Parathyroid adenoma (tissue), 2 donors: ENCODE measurements around the gene PPME1.

Experiments used
- H2AFZ ChIP-seq: fragments of 300-600 bp; sonication (generic); one replicate; pipeline ENCODE4 v1.7.0; 2017; ENCODE audit warnings: antibody characterized with exemption, mild to moderate bottlenecking
- H3K27ac ChIP-seq: fragments of 300-600 bp; sonication (generic); one replicate; pipeline ENCODE4 v1.7.0; 2017
- H3K27me3 ChIP-seq: fragments of 300-600 bp; sonication (generic); one replicate; pipeline ENCODE4 v1.7.0; 2017; ENCODE audit warnings: low read length; ENCODE audit not compliant: control insufficient read depth, insufficient read depth
- H3K36me3 ChIP-seq: fragments of 300-600 bp; sonication (generic); one replicate; pipeline ENCODE4 v1.7.0; 2017; ENCODE audit warnings: low read length; ENCODE audit not compliant: control insufficient read depth, insufficient read depth
- H3K4me1 ChIP-seq: fragments of 300-600 bp; sonication (generic); one replicate; pipeline ENCODE4 v1.7.0; 2017; ENCODE audit warnings: control low read depth
- H3K4me2 ChIP-seq: fragments of 300-600 bp; sonication (generic); one replicate; pipeline ENCODE4 v1.7.0; 2017; ENCODE audit warnings: low read length
- H3K4me3 ChIP-seq: fragments of 300-600 bp; sonication (generic); one replicate; pipeline ENCODE4 v1.7.0; 2017; ENCODE audit warnings: low read depth, low read length
- H3K79me2 ChIP-seq: fragments of 300-600 bp; sonication (generic); one replicate; pipeline ENCODE4 v1.7.0; 2017; ENCODE audit warnings: control low read depth
- H3K9ac ChIP-seq: fragments of 300-600 bp; sonication (generic); one replicate; pipeline ENCODE4 v1.7.0; 2017; ENCODE audit warnings: mild to moderate bottlenecking
- H3K9me3 ChIP-seq: fragments of 300-600 bp; sonication (generic); one replicate; pipeline ENCODE4 v1.7.0; 2017; ENCODE audit warnings: low read length; ENCODE audit not compliant: control insufficient read depth
- TF ChIP-seq, protein P1 (sequence below): fragments of 300-600 bp; sonication (generic); IDR thresholded peaks from one replicate; pipeline ENCODE4 v1.7.0; 2017; ENCODE audit warnings: antibody characterized with exemption, mild to moderate bottlenecking
- donor health status: primary hyperparathyroidism.

PPME1 gene

DNA sequence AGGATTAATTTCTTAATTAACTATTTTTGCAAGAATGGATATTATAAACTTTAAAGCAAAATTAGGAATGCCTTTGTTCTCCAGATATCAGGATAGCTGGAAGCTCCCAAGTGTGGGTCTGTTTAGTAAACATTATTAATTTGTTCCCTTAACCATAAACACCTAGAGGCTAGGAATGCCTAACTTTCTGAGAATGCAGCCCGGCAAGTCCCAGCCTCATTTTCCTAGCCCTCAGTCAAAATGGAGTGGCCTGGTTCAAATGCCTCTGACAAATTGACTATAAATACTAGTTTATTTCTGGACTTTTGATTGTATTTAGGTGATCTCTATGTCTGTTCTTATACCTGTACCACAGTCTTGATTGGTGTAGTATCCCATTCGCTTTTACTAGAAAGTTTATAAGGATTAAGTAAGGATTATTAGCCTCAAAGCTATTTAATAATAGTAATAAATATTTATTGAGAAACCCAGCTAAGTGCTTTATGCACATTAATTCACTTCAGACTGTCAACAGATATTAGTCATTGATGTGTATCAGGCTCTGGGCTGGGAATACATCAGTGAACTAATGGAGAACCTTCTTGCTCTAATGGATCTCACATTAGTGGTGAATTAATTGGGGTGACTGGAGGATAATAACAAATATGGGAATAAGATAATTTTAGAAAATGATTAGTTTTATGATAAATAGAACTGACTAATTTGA is 25.8 kb downstream of the PPME1 start:
- no peak overlapping the region for H3K27ac ChIP-seq
- H3K4me2 ChIP-seq, result no peak overlapping the region
- no peak overlapping the region for H3K4me3 ChIP-seq
- no peaks in the 10 kb centered on the region for H3K36me3 ChIP-seq
- no peak overlapping the region for H3K9ac ChIP-seq
- peaks cover 4% of the 10 kb centered on the region for H3K4me1 ChIP-seq
- H3K79me2 ChIP-seq, result peaks cover 17% of the 10 kb centered on the region
- no peaks in the 10 kb centered on the region for H3K9me3 ChIP-seq
- TF ChIP-seq, protein P1, sequence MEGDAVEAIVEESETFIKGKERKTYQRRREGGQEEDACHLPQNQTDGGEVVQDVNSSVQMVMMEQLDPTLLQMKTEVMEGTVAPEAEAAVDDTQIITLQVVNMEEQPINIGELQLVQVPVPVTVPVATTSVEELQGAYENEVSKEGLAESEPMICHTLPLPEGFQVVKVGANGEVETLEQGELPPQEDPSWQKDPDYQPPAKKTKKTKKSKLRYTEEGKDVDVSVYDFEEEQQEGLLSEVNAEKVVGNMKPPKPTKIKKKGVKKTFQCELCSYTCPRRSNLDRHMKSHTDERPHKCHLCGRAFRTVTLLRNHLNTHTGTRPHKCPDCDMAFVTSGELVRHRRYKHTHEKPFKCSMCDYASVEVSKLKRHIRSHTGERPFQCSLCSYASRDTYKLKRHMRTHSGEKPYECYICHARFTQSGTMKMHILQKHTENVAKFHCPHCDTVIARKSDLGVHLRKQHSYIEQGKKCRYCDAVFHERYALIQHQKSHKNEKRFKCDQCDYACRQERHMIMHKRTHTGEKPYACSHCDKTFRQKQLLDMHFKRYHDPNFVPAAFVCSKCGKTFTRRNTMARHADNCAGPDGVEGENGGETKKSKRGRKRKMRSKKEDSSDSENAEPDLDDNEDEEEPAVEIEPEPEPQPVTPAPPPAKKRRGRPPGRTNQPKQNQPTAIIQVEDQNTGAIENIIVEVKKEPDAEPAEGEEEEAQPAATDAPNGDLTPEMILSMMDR, result no peak
- no peaks in the 10 kb centered on the region for H3K27me3 ChIP-seq
- no peak overlapping the region for H2AFZ ChIP-seq

- Histone ChIP-seq H3K9me3 (no peaks in the 10 kb centered on the region), H3K4me1 (no peaks in the 10 kb centered on the region), H3K27ac (no peak overlapping the region), H2AFZ (no peak overlapping the region), H3K9ac (no peak overlapping the region), H3K4me3 (no peak overlapping the region), H3K36me3 (no peaks in the 10 kb centered on the region), H3K4me2 (no peak overlapping the region), H3K27me3 (no peaks in the 10 kb centered on the region), H3K79me2 (no peaks in the 10 kb centered on the region)
- TF ChIP-seq, protein P1, result no peak
Measured at GRCh38 chr11:74203966-74204365, 32.9 kb downstream of the PPME1 start.

DNA sequence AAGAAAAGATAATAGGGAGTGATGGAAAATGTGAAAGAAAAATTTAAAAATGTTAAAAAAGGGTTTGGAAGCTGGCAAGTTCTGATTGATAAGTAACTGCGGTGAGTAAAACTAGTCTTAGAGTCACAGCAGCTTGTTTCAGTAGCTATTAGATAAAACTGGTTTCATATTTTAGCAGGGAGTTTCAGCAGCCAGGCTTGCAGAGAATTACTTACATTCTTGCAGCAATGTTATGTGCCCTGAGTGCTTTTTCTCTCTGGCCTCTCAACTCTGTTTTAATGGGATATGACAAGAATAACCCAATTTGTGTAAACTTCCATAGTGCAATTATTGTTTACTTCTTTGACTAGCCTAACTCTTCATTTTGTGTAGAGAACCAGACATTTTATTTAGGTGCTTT is 33.6 kb downstream of the PPME1 start:
- TF ChIP-seq, protein P1, result no peak
- H3K4me2 ChIP-seq, result no peak overlapping the region
- no peaks in the 10 kb centered on the region for H3K9me3 ChIP-seq
- H3K4me1 ChIP-seq, result no peaks in the 10 kb centered on the region
- H3K9ac ChIP-seq, result no peak overlapping the region
- no peak overlapping the region for H3K4me3 ChIP-seq
- no peak overlapping the region for H3K27ac ChIP-seq
- H3K79me2 ChIP-seq, result no peaks in the 10 kb centered on the region
- H3K36me3 ChIP-seq, result no peaks in the 10 kb centered on the region
- H3K27me3 ChIP-seq, result no peaks in the 10 kb centered on the region
- no peak overlapping the region for H2AFZ ChIP-seq

- no peak overlapping the region for H3K27ac ChIP-seq
- no peak overlapping the region for H2AFZ ChIP-seq
- no peak overlapping the region for H3K4me3 ChIP-seq
- no peaks in the 10 kb centered on the region for H3K36me3 ChIP-seq
- H3K9ac ChIP-seq, result no peak overlapping the region
- TF ChIP-seq, protein P1, result no peak
- no peaks in the 10 kb centered on the region for H3K79me2 ChIP-seq
- no peaks in the 10 kb centered on the region for H3K9me3 ChIP-seq
- H3K27me3 ChIP-seq, result no peaks in the 10 kb centered on the region
- no peak overlapping the region for H3K4me2 ChIP-seq
- H3K4me1 ChIP-seq, result no peaks in the 10 kb centered on the region
Measured at GRCh38 chr11:74205181-74205580, 34.1 kb downstream of the PPME1 start.

- Histone ChIP-seq H3K27ac (no peak overlapping the region), H2AFZ (no peak overlapping the region), H3K9ac (no peak overlapping the region), H3K9me3 (no peaks in the 10 kb centered on the region), H3K36me3 (no peaks in the 10 kb centered on the region), H3K4me1 (no peaks in the 10 kb centered on the region), H3K27me3 (no peaks in the 10 kb centered on the region), H3K79me2 (no peaks in the 10 kb centered on the region), H3K4me2 (no peak overlapping the region), H3K4me3 (no peak overlapping the region)
- TF ChIP-seq, protein P1, result no peak
Measured at GRCh38 chr11:74206746-74207145, 35.7 kb downstream of the PPME1 start.
